ENCODE data around the gene TSNAX. TPM values are rescaled to one million over a fixed set of nuclear protein-coding genes. Genes with fewer than 3 reads are reported as not detected.

TSNAX gene
- total and polyA plus RNA-seq, 4 donors, result 12.8 to 25.4 (median 19.6) TPM

DNA sequence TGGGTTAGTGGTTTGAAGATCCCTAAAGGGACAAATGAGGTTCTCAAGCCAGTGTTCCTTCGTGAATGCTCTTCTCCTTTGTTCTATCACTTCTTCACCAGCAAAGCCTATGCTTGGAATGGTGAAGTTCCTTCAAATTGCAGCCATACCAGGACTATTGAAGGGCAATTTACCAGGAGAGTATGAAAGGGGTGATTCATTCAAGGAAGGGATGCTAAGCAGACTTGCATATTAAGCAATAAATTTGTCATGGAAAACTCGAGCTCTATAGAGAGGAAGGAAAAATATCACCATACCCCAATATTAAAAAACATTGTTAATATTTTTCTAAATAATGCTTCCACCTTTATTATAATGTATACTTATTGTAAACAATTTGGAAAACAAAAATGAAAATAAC lies 9.3 kb upstream of the TSNAX start (continued):
- TF ChIP-seq, protein P1, sequence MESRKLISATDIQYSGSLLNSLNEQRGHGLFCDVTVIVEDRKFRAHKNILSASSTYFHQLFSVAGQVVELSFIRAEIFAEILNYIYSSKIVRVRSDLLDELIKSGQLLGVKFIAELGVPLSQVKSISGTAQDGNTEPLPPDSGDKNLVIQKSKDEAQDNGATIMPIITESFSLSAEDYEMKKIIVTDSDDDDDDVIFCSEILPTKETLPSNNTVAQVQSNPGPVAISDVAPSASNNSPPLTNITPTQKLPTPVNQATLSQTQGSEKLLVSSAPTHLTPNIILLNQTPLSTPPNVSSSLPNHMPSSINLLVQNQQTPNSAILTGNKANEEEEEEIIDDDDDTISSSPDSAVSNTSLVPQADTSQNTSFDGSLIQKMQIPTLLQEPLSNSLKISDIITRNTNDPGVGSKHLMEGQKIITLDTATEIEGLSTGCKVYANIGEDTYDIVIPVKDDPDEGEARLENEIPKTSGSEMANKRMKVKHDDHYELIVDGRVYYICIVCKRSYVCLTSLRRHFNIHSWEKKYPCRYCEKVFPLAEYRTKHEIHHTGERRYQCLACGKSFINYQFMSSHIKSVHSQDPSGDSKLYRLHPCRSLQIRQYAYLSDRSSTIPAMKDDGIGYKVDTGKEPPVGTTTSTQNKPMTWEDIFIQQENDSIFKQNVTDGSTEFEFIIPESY (IDR thresholded peaks at IDR 0.05), result no peak
- TF ChIP-seq RAD21 (IDR thresholded peaks at IDR 0.05) (no peak), GABPA (IDR thresholded peaks at IDR 0.05 in 1 of 2, conservative IDR thresholded peaks at IDR 0.05 in 1 of 2) (no peak)

DNA sequence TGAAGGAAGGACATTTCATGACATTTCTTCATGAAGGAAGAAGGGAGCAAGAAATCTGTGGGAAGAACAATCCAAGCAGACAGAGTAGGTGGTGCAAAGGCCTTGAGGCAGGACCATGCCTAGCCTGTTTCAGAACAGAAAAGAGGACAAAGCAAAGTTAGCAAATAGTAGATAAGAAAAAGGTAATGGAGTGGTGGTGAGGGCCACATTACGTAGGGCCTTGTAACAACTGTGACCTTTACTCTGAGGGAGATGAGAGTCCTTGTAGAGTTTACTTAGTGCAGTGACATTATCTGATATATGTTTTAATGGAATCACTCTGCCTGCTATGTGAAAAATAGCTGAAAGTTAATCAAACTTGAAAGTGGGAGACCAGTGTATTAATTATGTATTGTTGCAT lies 6.4 kb upstream of the TSNAX start:
- Histone ChIP-seq H3K27ac (ENCODE audit: low read depth in 1 of 2, low read length in 2 of 2) (no peak overlapping the region), H3K27me3 (ENCODE audit: control insufficient read depth in 4 of 4, insufficient read depth in 4 of 4, low read length in 3 of 4) (no peaks in the 10 kb centered on the region), H3K9me3 (ENCODE audit: control insufficient read depth in 4 of 4, low read length in 3 of 4) (no peaks in the 10 kb centered on the region), H3K36me3 (ENCODE audit: control insufficient read depth in 4 of 4, insufficient read depth in 3 of 4, low read depth in 1 of 4, low read length in 3 of 4) (no peaks in the 10 kb centered on the region), H3K4me3 (ENCODE audit: low read depth in 1 of 3, low read length in 3 of 3) (no peak overlapping the region), H3K4me1 (ENCODE audit: control insufficient read depth in 4 of 4, insufficient read depth in 4 of 4, low read length in 3 of 4) (no peaks in the 10 kb centered on the region), H3K9ac (ENCODE audit: low read depth in 1 of 2, low read length in 2 of 2) (no peak overlapping the region)
- DNase-seq (ENCODE audit: low spot score), result no peak
- WGBS, result 88% methylated on average over 1 of the region's 1 CpG
- TF ChIP-seq, protein P1 (IDR thresholded peaks at IDR 0.05), result no peak
- no peak for TF ChIP-seq HNF4A (conservative IDR thresholded peaks at IDR 0.05)
- TF ChIP-seq RXRA (IDR thresholded peaks at IDR 0.05), result no peak
- TF ChIP-seq, protein P2, sequence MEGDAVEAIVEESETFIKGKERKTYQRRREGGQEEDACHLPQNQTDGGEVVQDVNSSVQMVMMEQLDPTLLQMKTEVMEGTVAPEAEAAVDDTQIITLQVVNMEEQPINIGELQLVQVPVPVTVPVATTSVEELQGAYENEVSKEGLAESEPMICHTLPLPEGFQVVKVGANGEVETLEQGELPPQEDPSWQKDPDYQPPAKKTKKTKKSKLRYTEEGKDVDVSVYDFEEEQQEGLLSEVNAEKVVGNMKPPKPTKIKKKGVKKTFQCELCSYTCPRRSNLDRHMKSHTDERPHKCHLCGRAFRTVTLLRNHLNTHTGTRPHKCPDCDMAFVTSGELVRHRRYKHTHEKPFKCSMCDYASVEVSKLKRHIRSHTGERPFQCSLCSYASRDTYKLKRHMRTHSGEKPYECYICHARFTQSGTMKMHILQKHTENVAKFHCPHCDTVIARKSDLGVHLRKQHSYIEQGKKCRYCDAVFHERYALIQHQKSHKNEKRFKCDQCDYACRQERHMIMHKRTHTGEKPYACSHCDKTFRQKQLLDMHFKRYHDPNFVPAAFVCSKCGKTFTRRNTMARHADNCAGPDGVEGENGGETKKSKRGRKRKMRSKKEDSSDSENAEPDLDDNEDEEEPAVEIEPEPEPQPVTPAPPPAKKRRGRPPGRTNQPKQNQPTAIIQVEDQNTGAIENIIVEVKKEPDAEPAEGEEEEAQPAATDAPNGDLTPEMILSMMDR (IDR thresholded peaks at IDR 0.05; ENCODE audit: low read depth, low read length, missing input control), result no peak
- TF ChIP-seq HNF4G (IDR thresholded peaks at IDR 0.05), result no peak
- TF ChIP-seq RAD21 (IDR thresholded peaks at IDR 0.05), result no peak
- no peak for TF ChIP-seq EGR1 (IDR thresholded peaks at IDR 0.05; ENCODE audit: low read depth in 2 of 2)
- TF ChIP-seq GABPA (IDR thresholded peaks at IDR 0.05 in 1 of 2, conservative IDR thresholded peaks at IDR 0.05 in 1 of 2), result no peak
- TF ChIP-seq FOXA1 (IDR thresholded peaks at IDR 0.05), result no peak
- TF ChIP-seq, protein P3, sequence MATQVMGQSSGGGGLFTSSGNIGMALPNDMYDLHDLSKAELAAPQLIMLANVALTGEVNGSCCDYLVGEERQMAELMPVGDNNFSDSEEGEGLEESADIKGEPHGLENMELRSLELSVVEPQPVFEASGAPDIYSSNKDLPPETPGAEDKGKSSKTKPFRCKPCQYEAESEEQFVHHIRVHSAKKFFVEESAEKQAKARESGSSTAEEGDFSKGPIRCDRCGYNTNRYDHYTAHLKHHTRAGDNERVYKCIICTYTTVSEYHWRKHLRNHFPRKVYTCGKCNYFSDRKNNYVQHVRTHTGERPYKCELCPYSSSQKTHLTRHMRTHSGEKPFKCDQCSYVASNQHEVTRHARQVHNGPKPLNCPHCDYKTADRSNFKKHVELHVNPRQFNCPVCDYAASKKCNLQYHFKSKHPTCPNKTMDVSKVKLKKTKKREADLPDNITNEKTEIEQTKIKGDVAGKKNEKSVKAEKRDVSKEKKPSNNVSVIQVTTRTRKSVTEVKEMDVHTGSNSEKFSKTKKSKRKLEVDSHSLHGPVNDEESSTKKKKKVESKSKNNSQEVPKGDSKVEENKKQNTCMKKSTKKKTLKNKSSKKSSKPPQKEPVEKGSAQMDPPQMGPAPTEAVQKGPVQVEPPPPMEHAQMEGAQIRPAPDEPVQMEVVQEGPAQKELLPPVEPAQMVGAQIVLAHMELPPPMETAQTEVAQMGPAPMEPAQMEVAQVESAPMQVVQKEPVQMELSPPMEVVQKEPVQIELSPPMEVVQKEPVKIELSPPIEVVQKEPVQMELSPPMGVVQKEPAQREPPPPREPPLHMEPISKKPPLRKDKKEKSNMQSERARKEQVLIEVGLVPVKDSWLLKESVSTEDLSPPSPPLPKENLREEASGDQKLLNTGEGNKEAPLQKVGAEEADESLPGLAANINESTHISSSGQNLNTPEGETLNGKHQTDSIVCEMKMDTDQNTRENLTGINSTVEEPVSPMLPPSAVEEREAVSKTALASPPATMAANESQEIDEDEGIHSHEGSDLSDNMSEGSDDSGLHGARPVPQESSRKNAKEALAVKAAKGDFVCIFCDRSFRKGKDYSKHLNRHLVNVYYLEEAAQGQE (IDR thresholded peaks at IDR 0.05), result no peak
- TF ChIP-seq YY1 (IDR thresholded peaks at IDR 0.05), result no peak
- TF ChIP-seq JUND (IDR thresholded peaks at IDR 0.05), result no peak

Data from liver (tissue), 9 donors.